H1 (cell line): ENCODE measurements around the gene TMEM45A. TPM values are rescaled to one million over a fixed set of nuclear protein-coding genes. Genes with fewer than 3 reads are reported as not detected.

ENCODE experiments used
- CTCF ChIA-PET: fragments of 300-600 bp; sonication (Branson Sonifier 250); formaldehyde crosslinking; loops from one replicate; lab custom pipeline; 2021; ENCODE audit not compliant: partially characterized antibody; lab: Charles Lee
- POLR2A ChIA-PET: fragments of 300-600 bp; sonication (Branson Sonifier 250); formaldehyde crosslinking; loops from one replicate; lab custom pipeline; 2021; ENCODE audit warnings: inconsistent platforms; ENCODE audit not compliant: partially characterized antibody; lab: Charles Lee
- DNase-seq, 2 experiments: peaks; one replicate each; pipeline versions ENCODE4 v3.0.0 to v3.0.0-alpha.2; 2010 to 2022; ENCODE audit warnings: low spot score in 2 of 2, low read depth in 1 of 2, mixed read lengths in 1 of 2
- FAIRE-seq: peaks from 2 replicates; lab custom pipeline; 2011; peaks lifted over from hg19 to GRCh38; lab: Jason Lieb, UNC
- H2AFZ ChIP-seq: 2 replicates; pipeline ENCODE4 v1.8.1; 2012; ENCODE audit warnings: low read length, inconsistent platforms
- H2AK5ac ChIP-seq: 2 replicates; pipeline ENCODE4 v1.6.1; 2013; ENCODE audit warnings: low read depth, low read length
- H2BK120ac ChIP-seq: replicated peaks from 2 replicates; pipeline ENCODE3; 2013; ENCODE audit warnings: low read depth, low read length, inconsistent platforms
- H2BK12ac ChIP-seq: 2 replicates; pipeline ENCODE4 v1.6.1; 2013; ENCODE audit warnings: low read depth, low read length
- H2BK15ac ChIP-seq: 2 replicates; pipeline ENCODE4 v1.6.1; 2013; ENCODE audit warnings: low read length
- H2BK20ac ChIP-seq: 2 replicates; pipeline ENCODE4 v1.6.1; 2013; ENCODE audit warnings: low read length
- H2BK5ac ChIP-seq: 2 replicates; pipeline ENCODE4 v1.6.1; 2013; ENCODE audit warnings: low read depth, low read length
- H3K14ac ChIP-seq: 2 replicates; pipeline ENCODE4 v1.6.1; 2013; ENCODE audit warnings: inconsistent platforms; ENCODE audit not compliant: insufficient read length
- H3K18ac ChIP-seq: 2 replicates; pipeline ENCODE4 v1.6.1; 2013; ENCODE audit warnings: low read length; ENCODE audit errors: extremely low read depth
- H3K23ac ChIP-seq: 2 replicates; pipeline ENCODE4 v1.6.1; 2013; ENCODE audit warnings: inconsistent platforms; ENCODE audit not compliant: insufficient read length
- H3K23me2 ChIP-seq: 2 replicates; pipeline ENCODE4 v1.6.1; 2013; ENCODE audit warnings: low read depth, low read length
- H3K27ac ChIP-seq: 2 replicates; pipeline ENCODE4 v1.6.1; 2011; ENCODE audit warnings: low read depth, low read length, inconsistent platforms
- H3K27me3 ChIP-seq, 4 experiments: replicated peaks in 1 of 4; 1 replicate in 1 of 4; 2 replicates in 3 of 4; pipeline versions ENCODE4 v1.6.1 to v1.8.1; 2011 to 2013; ENCODE audit warnings: low read length in 3 of 4, mild to moderate bottlenecking in 3 of 4, inconsistent platforms in 2 of 4, mixed read lengths in 2 of 4, moderate library complexity in 1 of 4; ENCODE audit not compliant: control insufficient read depth in 3 of 4, insufficient read depth in 3 of 4; ENCODE audit errors: extremely low read depth in 1 of 4
- H3K36me3 ChIP-seq, 4 experiments: 2 replicates each; pipeline versions ENCODE4 v1.6.1 to v1.8.1; 2011 to 2013; ENCODE audit warnings: mild to moderate bottlenecking in 4 of 4, low read length in 3 of 4, moderate library complexity in 2 of 4, control low read depth in 1 of 4, inconsistent platforms in 1 of 4; ENCODE audit not compliant: insufficient read depth in 4 of 4, control insufficient read depth in 2 of 4
- H3K4ac ChIP-seq: replicated peaks from 2 replicates; pipeline ENCODE3; 2013; ENCODE audit warnings: low read length, low read depth, mixed read lengths, inconsistent platforms; ENCODE audit not compliant: insufficient read length
- H3K4me1 ChIP-seq, 4 experiments: replicated peaks in 1 of 4; 1 replicate in 1 of 4; 2 replicates in 3 of 4; pipeline versions ENCODE4 v1.6.1 to v1.8.1; 2011 to 2013; ENCODE audit warnings: low read length in 3 of 4, inconsistent platforms in 2 of 4, mixed read lengths in 1 of 4; ENCODE audit not compliant: insufficient read depth in 4 of 4, control insufficient read depth in 3 of 4
- H3K4me2 ChIP-seq, 2 experiments: 2 replicates each; pipeline versions ENCODE4 v1.6.1 to v1.8.1; 2011 to 2013; ENCODE audit warnings: low read depth in 2 of 2, low read length in 2 of 2, control low read depth in 1 of 2, inconsistent platforms in 1 of 2, mild to moderate bottlenecking in 1 of 2; ENCODE audit not compliant: insufficient read depth in 1 of 2
- H3K4me3 ChIP-seq, 4 experiments: fragments of 200-600, 300-600 bp in 1 of 4; sonication (generic), shearing (Covaris generic), sonication (Bioruptor Twin) in 1 of 4; 2 replicates each; pipeline versions ENCODE4 v1.5.1 to v1.8.1; 2011 to 2016; ENCODE audit warnings: low read length in 4 of 4, low read depth in 3 of 4, control low read depth in 2 of 4, inconsistent platforms in 2 of 4, mild to moderate bottlenecking in 2 of 4, mixed read lengths in 1 of 4, moderate library complexity in 1 of 4; ENCODE audit not compliant: insufficient read depth in 2 of 4; ENCODE audit errors: extremely low read depth in 1 of 4
- H3K56ac ChIP-seq: replicated peaks from 2 replicates; pipeline ENCODE3; 2013; ENCODE audit warnings: low read depth, mild to moderate bottlenecking, mixed read lengths, low read length, inconsistent platforms; ENCODE audit not compliant: insufficient read length
- H3K79me1 ChIP-seq: 2 replicates; pipeline ENCODE4 v1.6.1; 2013; ENCODE audit warnings: low read depth, low read length, control low read depth
- H3K79me2 ChIP-seq, 2 experiments: 2 replicates each; pipeline versions ENCODE4 v1.6.1 to v1.8.1; 2012 to 2013; ENCODE audit warnings: low read length in 2 of 2, mild to moderate bottlenecking in 2 of 2, inconsistent platforms in 1 of 2; ENCODE audit not compliant: insufficient read depth in 2 of 2, control insufficient read depth in 1 of 2
- H3K9ac ChIP-seq, 4 experiments: replicated peaks in 1 of 4; 1 replicate in 1 of 4; 2 replicates in 3 of 4; pipeline versions ENCODE4 v1.6.1 to v1.8.1; 2011 to 2013; ENCODE audit warnings: low read depth in 3 of 4, low read length in 3 of 4, control low read depth in 2 of 4, mild to moderate bottlenecking in 2 of 4, moderate library complexity in 2 of 4, inconsistent platforms in 1 of 4; ENCODE audit errors: extremely low read depth in 1 of 4
- H3K9me3 ChIP-seq, 2 experiments: 2 replicates each; pipeline versions ENCODE4 v1.6.1 to v1.8.1; 2012 to 2013; ENCODE audit warnings: mild to moderate bottlenecking in 2 of 2, moderate library complexity in 2 of 2, control low read depth in 1 of 2, inconsistent platforms in 1 of 2, low read depth in 1 of 2, low read length in 1 of 2, mixed read lengths in 1 of 2; ENCODE audit not compliant: insufficient read depth in 2 of 2
- H4K20me1 ChIP-seq, 2 experiments: replicated peaks in 1 of 2; 2 replicates each; pipeline versions ENCODE3 to v1.8.1; 2011 to 2013; ENCODE audit warnings: inconsistent platforms in 2 of 2, low read length in 2 of 2, mild to moderate bottlenecking in 1 of 2; ENCODE audit not compliant: insufficient read depth in 2 of 2, control insufficient read depth in 1 of 2
- H4K5ac ChIP-seq: 2 replicates; pipeline ENCODE4 v1.6.1; 2013; ENCODE audit warnings: low read length, low read depth, mixed read lengths, inconsistent platforms; ENCODE audit not compliant: insufficient read length
- H4K8ac ChIP-seq: 2 replicates; pipeline ENCODE4 v1.8.0; 2013; ENCODE audit warnings: mild to moderate bottlenecking, moderate library complexity, low read length, inconsistent platforms; ENCODE audit not compliant: insufficient read depth; ENCODE audit errors: extremely low read depth
- H4K91ac ChIP-seq: replicated peaks from 2 replicates; pipeline ENCODE3; 2013; ENCODE audit warnings: low read length, mixed read lengths, inconsistent platforms; ENCODE audit not compliant: insufficient read length
- CHD2 ChIP-seq: IDR thresholded peaks from 2 replicates; pipeline ENCODE4 v1.6.1; 2012; ENCODE audit warnings: low read length, improper control_type of control experiment
- POLR2A ChIP-seq, 2 experiments: IDR thresholded peaks; 1 replicate in 1 of 2; 2 replicates in 1 of 2; pipeline ENCODE4 v1.6.1; 2011; ENCODE audit warnings: low read depth in 2 of 2, low read length in 2 of 2, mild to moderate bottlenecking in 2 of 2; ENCODE audit errors: control extremely low read depth in 1 of 2
- SRF ChIP-seq: IDR thresholded peaks from 2 replicates; pipeline ENCODE4 v1.6.1; 2011; ENCODE audit warnings: mild to moderate bottlenecking, low read depth, low read length, moderate library complexity
- WGBS, 2 experiments: shearing (Covaris generic) in 1 of 2; methylation state at CpG; one replicate each; pipeline versions ENCODE4 v1.1.6 to v1.1.7; 2013 to 2015; ENCODE audit warnings: low lambda C conversion rate in 2 of 2, mixed read lengths in 2 of 2, inconsistent platforms in 1 of 2, low coverage in 1 of 2, missing lambda C conversion rate in 1 of 2; ENCODE audit not compliant: insufficient replicate concordance in 2 of 2, insufficient coverage in 1 of 2, insufficient read length in 1 of 2; ENCODE audit errors: extremely low coverage in 1 of 2, missing lambda C conversion rate in 1 of 2; 5-methylcytosine and 5-hydroxymethylcytosine counted together
- polyA plus RNA-seq, 7 experiments: library from polyadenylated mRNA; depleted of rRNA in 3 of 7; stranded (reverse) in 5 of 7; unstranded in 2 of 7; fragments of >200 nt in 5 of 7; fragments of 200-250 nt in 2 of 7; gene quantifications; 1 replicate in 5 of 7; 2 replicates in 1 of 7; 4 replicates in 1 of 7; pipeline versions ENCODE4 v1.2.1 to v1.2.3, GENCODE V29; 2011 to 2013; ENCODE audit warnings: missing spikeins in 2 of 7, mixed read lengths in 2 of 7
- total RNA-seq: library from RNA; stranded (reverse); fragmentation: NEBNext Ultra II Directional; extraction: Animal tissue kit (Norgen Biotek cat#: 25700); gene quantifications from 2 replicates; pipeline ENCODE4 v1.2.1, GENCODE V29; 2021

The TMEM45A gene
- total and polyA plus RNA-seq, 2 of the 8 experiments (the other 6 are each of a cell fraction or from before 2014, with no cell fraction given): 12.9 to 14.2 TPM

- peak overlapping the region; percentile 51; the same call in 1 of the 2 replicates for H2AFZ ChIP-seq
- WGBS, 2 experiments: 86% methylated on average over 3 of the region's 3 CpGs; no CpG with 5 or more reads in 1 of the 2 experiments
These were observed 26.3 kb upstream of the TMEM45A start for GRCh38 chr3:100465892-100466777.

More at GRCh38 chr3:100465892-100466777, 26.3 kb upstream of the TMEM45A start:
- H3K23ac ChIP-seq: no peak overlapping the region
- no peaks in the 10 kb centered on the region for H3K4me1 ChIP-seq
- H3K56ac ChIP-seq: no peak overlapping the region
- H3K9ac ChIP-seq: no peak overlapping the region
- H3K14ac ChIP-seq: no peak overlapping the region
- POLR2A ChIA-PET: interaction anchor here (0.6 kb wide), 1 partner anchor 80 kb away, joined by 3 read pairs; no protein-coding TSS in a partner anchor
- no peak overlapping the region for H2BK15ac ChIP-seq
- peaks cover 0 to 3% (median 0%) of the 10 kb centered on the region in 4 experiments; a peak in 1 of 8 replicates for H3K36me3 ChIP-seq
- H3K27me3 ChIP-seq: no peaks in the 10 kb centered on the region; a peak in 1 of 7 replicates
- no peak overlapping the region for H2BK5ac ChIP-seq
- TF ChIP-seq POLR2A (IDR thresholded peaks at IDR 0.05; ENCODE audit: control extremely low read depth in 1 of 2, low read depth in 2 of 2, low read length in 2 of 2): no peak
- TF ChIP-seq CHD2: no peak
- TF ChIP-seq SRF: no peak
- H3K4me2 ChIP-seq: no peak overlapping the region
- H2AK5ac ChIP-seq: no peak overlapping the region
- H4K5ac ChIP-seq: no peak overlapping the region
- FAIRE-seq (no peak), DNase-seq (no peak)
- no peak overlapping the region for H2BK12ac ChIP-seq
- H3K27ac ChIP-seq: no peak overlapping the region
- no peak overlapping the region for H3K18ac ChIP-seq
- CTCF ChIA-PET: interaction anchor here (0.6 to 15.5 kb wide), 8 partner anchors 13 to 311 kb away, joined by 3 to 229 read pairs (median 4); no protein-coding TSS in a partner anchor
- H4K91ac ChIP-seq: no peak overlapping the region
- no peaks in the 10 kb centered on the region for H4K20me1 ChIP-seq
- H3K9me3 ChIP-seq: peaks cover 20 to 25% of the 10 kb centered on the region in 2 experiments
- H3K4me3 ChIP-seq: no peak overlapping the region
- no peak overlapping the region for H2BK120ac ChIP-seq
- no peak overlapping the region for H3K4ac ChIP-seq
- no peaks in the 10 kb centered on the region for H3K79me1 ChIP-seq
- H2BK20ac ChIP-seq: no peak overlapping the region
- no peaks in the 10 kb centered on the region for H3K23me2 ChIP-seq
- no peaks in the 10 kb centered on the region for H3K79me2 ChIP-seq
- no peak overlapping the region for H4K8ac ChIP-seq
